GM18870 (cell line): Measurements from ENCODE around the gene HDAC4.

Experiments used
- ATAC-seq: cut with Tn5 transposase; IDR thresholded peaks from one replicate; pipeline ENCODE4 v1.9.1; 2021; ENCODE audit warnings: moderate library complexity; ENCODE audit not compliant: unreplicated experiment

HDAC4 gene

GRCh38 chr2:239102266-239102665, 298.6 kb downstream of the HDAC4 start:
- ATAC-seq: no peak

GRCh38 chr2:239101807-239102206, 299.0 kb downstream of the HDAC4 start:
- no peak for ATAC-seq

- ATAC-seq: no peak
Measured at GRCh38 chr2:239101071-239101470, 299.7 kb downstream of the HDAC4 start.

- no peak for ATAC-seq
Measured at GRCh38 chr2:239099474-239099873, 301.3 kb downstream of the HDAC4 start.

- ATAC-seq: no peak
Measured at GRCh38 chr2:239098288-239098970, 302.4 kb downstream of the HDAC4 start.

GRCh38 chr2:239097428-239097696, 303.5 kb downstream of the HDAC4 start:
- ATAC-seq: no peak

- ATAC-seq: no peak
Measured at GRCh38 chr2:239096676-239097427, 304.0 kb downstream of the HDAC4 start.

- no peak for ATAC-seq
Measured at GRCh38 chr2:239095460-239096081, 305.2 kb downstream of the HDAC4 start.

GRCh38 chr2:239094867-239095266, 306.0 kb downstream of the HDAC4 start:
- ATAC-seq: no peak

- no peak for ATAC-seq
Measured at GRCh38 chr2:239093952-239094351, 306.9 kb downstream of the HDAC4 start.

- no peak for ATAC-seq
Measured at GRCh38 chr2:239093542-239093941, 307.3 kb downstream of the HDAC4 start.

GRCh38 chr2:239092571-239093294, 308.1 kb downstream of the HDAC4 start:
- no peak for ATAC-seq

GRCh38 chr2:239089884-239090283, 310.9 kb downstream of the HDAC4 start:
- ATAC-seq: no peak

- no peak for ATAC-seq
Measured at GRCh38 chr2:239087046-239087710, 313.6 kb downstream of the HDAC4 start.

- no peak for ATAC-seq
Measured at GRCh38 chr2:239086325-239087020, 314.3 kb downstream of the HDAC4 start.

- no peak for ATAC-seq
Measured at GRCh38 chr2:239085201-239085992, 315.4 kb downstream of the HDAC4 start.

- no peak for ATAC-seq
Measured at GRCh38 chr2:239084007-239084406, 316.8 kb downstream of the HDAC4 start.

- ATAC-seq: no peak
Measured at GRCh38 chr2:239082425-239082824, 318.4 kb downstream of the HDAC4 start.

- ATAC-seq: no peak
Measured at GRCh38 chr2:239081622-239082021, 319.2 kb downstream of the HDAC4 start.

- no peak for ATAC-seq
Measured at GRCh38 chr2:239081046-239081445, 319.8 kb downstream of the HDAC4 start.
